Measurements from ENCODE around the gene TOLLIP.

DNA sequence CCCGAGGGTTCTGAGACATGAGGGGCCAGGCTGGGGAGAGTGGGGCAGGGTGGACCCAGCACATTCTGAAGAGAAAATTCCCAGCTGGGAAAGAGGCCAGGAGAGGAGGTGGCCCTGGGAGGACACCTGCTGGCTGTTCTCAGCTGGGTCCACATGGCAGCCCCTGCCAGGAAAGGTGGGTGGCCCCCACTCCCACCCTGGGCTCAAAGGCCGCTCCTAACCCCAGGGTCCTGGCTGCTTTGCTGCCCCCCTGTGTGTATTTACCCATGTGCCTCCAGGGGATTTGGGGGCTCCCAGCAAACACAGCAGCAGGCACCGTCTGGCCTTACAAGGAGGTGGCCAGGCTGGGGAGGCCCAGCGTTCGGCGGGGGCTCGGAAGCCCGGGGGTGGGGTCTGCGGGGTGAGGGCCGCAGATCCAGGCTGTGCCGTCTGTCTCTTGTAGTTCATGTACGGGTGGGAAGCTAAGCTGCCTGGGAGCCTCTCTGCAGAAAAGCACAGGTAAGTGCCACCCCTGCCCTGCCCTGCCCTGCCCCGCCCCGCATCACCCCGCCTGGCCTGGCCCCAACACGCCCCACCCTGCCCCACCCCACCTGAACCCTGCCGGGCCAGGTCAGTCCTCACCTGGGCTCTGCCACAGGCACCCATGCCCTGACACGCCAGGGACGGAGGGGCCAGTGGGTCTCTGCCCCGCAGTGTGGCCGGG, 75.9 kb downstream of the TOLLIP start:
- TF ChIP-seq CTCF (IDR thresholded peaks at IDR 0.05; ENCODE audit: low read length) = no peak
- TF ChIP-seq EZH2 (IDR thresholded peaks at IDR 0.05; ENCODE audit: borderline replicate concordance, low read length) = no peak

Data from OCI-LY1 (cell line).